HepG2 (cell line): ENCODE results near the gene SERPINB6. TPM values are rescaled to one million over a fixed set of nuclear protein-coding genes. Genes with fewer than 3 reads are reported as not detected.
"Not testable (repeated sequence)": the region's sequence is repeated elsewhere in the genome, so short reads cannot be mapped to it uniquely, and the experiment has no call there.

ENCODE experiments used
- ATAC-seq: fragments of 200-7000 bp; cut with Tn5 transposase; 3 replicates; pipeline ENCODE4 v1.9.1; 2020; ENCODE audit warnings: mild to moderate bottlenecking, moderate library complexity
- BruUV-seq: library from RNA; stranded (reverse); fragments of 400-500 nt; replicated peaks from 2 replicates; lab custom pipeline; 2021; lab: Mats Ljungman, UMichigan
- CTCF ChIA-PET: fragments of 300-600 bp; formaldehyde crosslinking; extraction: SDS; loops from one replicate; lab custom pipeline; 2021; ENCODE audit warnings: low total read pairs, inconsistent platforms, low intra/inter-chr PET ratio; lab: Yijun Ruan, JAX
- POLR2A ChIA-PET: fragments of 350-600 bp; sonication (Branson Sonifier 250); formaldehyde crosslinking; loops from one replicate; lab custom pipeline; 2020; ENCODE audit warnings: antibody characterized with exemption, inconsistent platforms; lab: Yijun Ruan, JAX
- DNase-seq: peaks from one replicate; pipeline ENCODE4 v3.0.0-alpha.2; 2015; ENCODE audit warnings: low spot score
- FAIRE-seq: peaks from 3 replicates; lab custom pipeline; 2011; peaks lifted over from hg19 to GRCh38; lab: Jason Lieb, UNC
- H2AFZ ChIP-seq: one replicate; pipeline ENCODE4 v1.6.1; 2011; ENCODE audit warnings: low read length, inconsistent platforms
- H3K27ac ChIP-seq: fragments of 300-600 bp; 3 replicates; pipeline ENCODE4 v1.8.0; 2011; ENCODE audit warnings: mixed run types, mild to moderate bottlenecking, mixed read lengths, low read length, inconsistent platforms; ENCODE audit not compliant: insufficient read depth; ENCODE audit errors: extremely low read length
- H3K27me3 ChIP-seq, 2 experiments: fragments of 200-600 bp in 1 of 2; 2 replicates in 1 of 2; 3 replicates in 1 of 2; pipeline versions ENCODE4 v1.6.0 to v1.8.0; 2011; ENCODE audit warnings: low read length in 2 of 2, mild to moderate bottlenecking in 2 of 2, moderate library complexity in 2 of 2, inconsistent platforms in 1 of 2; ENCODE audit not compliant: insufficient read depth in 2 of 2, control insufficient read depth in 1 of 2
- H3K36me3 ChIP-seq, 2 experiments: fragments of 200-600 bp in 1 of 2; replicated peaks in 1 of 2; 2 replicates in 1 of 2; 3 replicates in 1 of 2; pipeline versions ENCODE4 v1.5.1 to v1.8.0; 2011; ENCODE audit warnings: low read length in 2 of 2, inconsistent platforms in 1 of 2; ENCODE audit not compliant: insufficient read depth in 2 of 2, control insufficient read depth in 1 of 2
- H3K4me1 ChIP-seq: 2 replicates; pipeline ENCODE4 v1.5.1; 2012; ENCODE audit warnings: low read length, inconsistent platforms; ENCODE audit not compliant: insufficient read depth
- H3K4me2 ChIP-seq: 2 replicates; pipeline ENCODE4 v1.6.0; 2011; ENCODE audit warnings: low read depth, low read length, inconsistent platforms
- H3K4me3 ChIP-seq, 3 experiments: fragments of 200-600 bp in 1 of 3; sonication (generic), shearing (Covaris generic) in 1 of 3; replicated peaks in 1 of 3; 2 replicates each; pipeline ENCODE4 v1.5.1; 2011 to 2016; ENCODE audit warnings: low read length in 3 of 3, inconsistent platforms in 2 of 3, low read depth in 2 of 3, mild to moderate bottlenecking in 2 of 3, control low read depth in 1 of 3, mixed read lengths in 1 of 3; ENCODE audit not compliant: insufficient read depth in 1 of 3
- H3K79me2 ChIP-seq: one replicate; pipeline ENCODE4 v1.6.1; 2011; ENCODE audit warnings: low read length, inconsistent platforms; ENCODE audit not compliant: insufficient read depth
- H3K9ac ChIP-seq: 2 replicates; pipeline ENCODE4 v1.6.0; 2011; ENCODE audit warnings: mild to moderate bottlenecking, low read depth, low read length, inconsistent platforms; ENCODE audit not compliant: insufficient read depth
- H3K9me3 ChIP-seq: 2 replicates; pipeline ENCODE4 v1.5.1; 2012; ENCODE audit warnings: mild to moderate bottlenecking, low read length
- H4K20me1 ChIP-seq: 2 replicates; pipeline ENCODE4 v1.6.0; 2011; ENCODE audit warnings: inconsistent platforms, mild to moderate bottlenecking, low read length, moderate library complexity; ENCODE audit not compliant: insufficient read depth
- ZNF512 ChIP-seq: sonication (generic); formaldehyde crosslinking; IDR thresholded peaks from 2 replicates; pipeline ENCODE4 v1.4.0; 2020; ENCODE audit warnings: mild to moderate bottlenecking, missing genetic modification reagents
- ZNF878 ChIP-seq: sonication (generic); formaldehyde crosslinking; IDR thresholded peaks from 2 replicates; pipeline ENCODE4 v1.8.1; 2023; ENCODE audit warnings: mild to moderate bottlenecking, missing genetic modification reagents, moderate library complexity
- WGBS: methylation state at CpG from one replicate; pipeline ENCODE4 v1.1.6; 2017; ENCODE audit warnings: low lambda C conversion rate; 5-methylcytosine and 5-hydroxymethylcytosine counted together
- in situ Hi-C: cut with HindIII; loops from 2 replicates; pipeline ENCODE4 v1.10.0; 2017; ENCODE audit warnings: low pct_unique_long_range_greater_than_20kb; ENCODE audit not compliant: extremely low pct_ligation_motif_present
- intact Hi-C: fragments of 100-400 bp; cut with micrococcal nuclease; formaldehyde crosslinking; loops from one replicate; pipeline ENCODE4 v1.10.0; 2022; ENCODE audit not compliant: unreplicated experiment
- polyA plus RNA-seq, 8 experiments: library from polyadenylated mRNA; depleted of rRNA in 3 of 8; stranded (reverse) in 7 of 8; unstranded in 1 of 8; fragments of >200 nt; fragmentation: Illumina TruSeq in 4 of 8; extraction: Trizol in 4 of 8; gene quantifications; 2 replicates each; pipeline versions ENCODE4 v1.2.1 to v1.2.3, GENCODE V29; 2011 to 2016; ENCODE audit warnings: low read depth in 4 of 8, missing spikeins in 1 of 8, mixed read lengths in 1 of 8; ENCODE audit not compliant: insufficient read depth in 1 of 8
- total RNA-seq, 5 experiments: library from RNA; depleted of rRNA; stranded (reverse); fragments of >200 nt; fragmentation: Illumina TruSeq; extraction: Trizol; gene quantifications; 2 replicates each; pipeline ENCODE4 v1.2.3, GENCODE V29; 2016; ENCODE audit warnings: low read depth in 1 of 5
- TF ChIP-seq, protein P1 (sequence below): sonication (generic); formaldehyde crosslinking; IDR thresholded peaks from 2 replicates; pipeline ENCODE4 v1.5.0; 2020; ENCODE audit warnings: missing genetic modification reagents

SERPINB6 gene
- total and polyA plus RNA-seq, 2 of the 13 experiments (the other 11 are each of a cell fraction or from before 2014, with no cell fraction given), result 38.2 to 61.3 TPM

DNA sequence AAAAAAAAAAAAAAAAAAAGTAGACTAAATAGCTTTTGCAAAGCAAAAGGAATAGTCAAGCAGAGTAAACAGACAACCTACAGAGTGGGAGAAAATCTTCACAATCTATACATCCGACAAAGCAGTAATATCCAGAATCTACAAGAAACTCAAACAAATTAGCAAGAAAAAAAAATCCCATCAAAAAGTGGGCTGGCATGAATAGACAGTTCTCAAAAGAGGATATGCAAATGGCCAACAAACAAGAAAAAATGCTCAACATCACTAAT, 786 bp upstream of the SERPINB6 start:
- H3K9ac ChIP-seq, result peak overlapping the region; percentile 72; the same call in 1 of the 2 replicates
- TF ChIP-seq ZNF512 (CRISPR knock-in tag) (peak; percentile 56; the same call in 1 of the 2 replicates), ZNF878 (0 out of 2 replicates have a peak, but pooled peaks have one; percentile 41)
- TF ChIP-seq, protein P1, sequence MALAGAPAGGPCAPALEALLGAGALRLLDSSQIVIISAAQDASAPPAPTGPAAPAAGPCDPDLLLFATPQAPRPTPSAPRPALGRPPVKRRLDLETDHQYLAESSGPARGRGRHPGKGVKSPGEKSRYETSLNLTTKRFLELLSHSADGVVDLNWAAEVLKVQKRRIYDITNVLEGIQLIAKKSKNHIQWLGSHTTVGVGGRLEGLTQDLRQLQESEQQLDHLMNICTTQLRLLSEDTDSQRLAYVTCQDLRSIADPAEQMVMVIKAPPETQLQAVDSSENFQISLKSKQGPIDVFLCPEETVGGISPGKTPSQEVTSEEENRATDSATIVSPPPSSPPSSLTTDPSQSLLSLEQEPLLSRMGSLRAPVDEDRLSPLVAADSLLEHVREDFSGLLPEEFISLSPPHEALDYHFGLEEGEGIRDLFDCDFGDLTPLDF (CRISPR knock-in tag), result peak; percentile 13; the same call in 1 of the 2 replicates
- FAIRE-seq, H2AFZ ChIP-seq, intact Hi-C loops, in situ Hi-C loops, DNase-seq, CTCF ChIA-PET, H3K27me3 ChIP-seq, ATAC-seq, H3K9me3 ChIP-seq, H3K27ac ChIP-seq, H3K79me2 ChIP-seq, BruUV-seq, H4K20me1 ChIP-seq, H3K36me3 ChIP-seq: not testable (repeated sequence)
- peaks cover 55% of the 10 kb centered on the region for H3K4me1 ChIP-seq
- peak overlapping the region; percentile 61 to 84 (median 68) for H3K4me3 ChIP-seq
- POLR2A ChIA-PET, result interaction anchor here (0.9 to 1.7 kb wide), 11 partner anchors 9 to 131 kb away, joined by 4 to 25 read pairs (median 7); partner anchors contain the start of gene SERPINB1
- 3% methylated on average over 1 of the region's 1 CpG for WGBS
- peak overlapping the region; percentile 81 for H3K4me2 ChIP-seq
